SKM-1 treated with dmso at 0.1 percent for 144 hours (cell line): ENCODE results near the gene ALX4.

Source experiments
- DNase-seq: peaks from one replicate; lab custom pipeline; 2025; ENCODE audit not compliant: unreplicated experiment; lab: John Stamatoyannopoulos, UW

The ALX4 gene

GRCh38 chr11:44316659-44317240, 6.8 kb upstream of the ALX4 start:
- DNase-seq, result no peak

- DNase-seq, result no peak
These were observed 6.2 kb upstream of the ALX4 start for GRCh38 chr11:44315947-44316658.

DNA sequence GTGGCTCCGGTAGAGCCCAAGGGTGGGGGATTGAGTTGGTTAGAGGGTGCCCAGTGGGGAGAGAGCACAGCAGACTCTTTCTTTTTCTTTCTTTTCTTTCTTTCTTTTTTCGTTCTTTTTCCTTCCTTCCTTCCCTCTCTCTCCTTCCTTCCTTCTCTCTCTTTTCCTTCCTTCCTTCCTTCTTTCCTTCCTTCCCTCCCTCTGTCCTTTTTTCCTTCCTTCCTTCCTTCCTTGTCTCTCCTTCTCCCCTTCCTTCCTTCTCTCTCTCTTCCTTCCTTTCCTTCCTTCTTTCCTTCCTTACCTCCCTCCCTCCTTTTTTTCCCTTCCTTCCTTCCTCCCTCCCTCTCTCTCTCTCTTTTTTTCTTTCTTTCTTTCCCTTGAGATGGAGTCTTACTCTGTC, 4.8 kb upstream of the ALX4 start:
- DNase-seq, result no peak

DNA sequence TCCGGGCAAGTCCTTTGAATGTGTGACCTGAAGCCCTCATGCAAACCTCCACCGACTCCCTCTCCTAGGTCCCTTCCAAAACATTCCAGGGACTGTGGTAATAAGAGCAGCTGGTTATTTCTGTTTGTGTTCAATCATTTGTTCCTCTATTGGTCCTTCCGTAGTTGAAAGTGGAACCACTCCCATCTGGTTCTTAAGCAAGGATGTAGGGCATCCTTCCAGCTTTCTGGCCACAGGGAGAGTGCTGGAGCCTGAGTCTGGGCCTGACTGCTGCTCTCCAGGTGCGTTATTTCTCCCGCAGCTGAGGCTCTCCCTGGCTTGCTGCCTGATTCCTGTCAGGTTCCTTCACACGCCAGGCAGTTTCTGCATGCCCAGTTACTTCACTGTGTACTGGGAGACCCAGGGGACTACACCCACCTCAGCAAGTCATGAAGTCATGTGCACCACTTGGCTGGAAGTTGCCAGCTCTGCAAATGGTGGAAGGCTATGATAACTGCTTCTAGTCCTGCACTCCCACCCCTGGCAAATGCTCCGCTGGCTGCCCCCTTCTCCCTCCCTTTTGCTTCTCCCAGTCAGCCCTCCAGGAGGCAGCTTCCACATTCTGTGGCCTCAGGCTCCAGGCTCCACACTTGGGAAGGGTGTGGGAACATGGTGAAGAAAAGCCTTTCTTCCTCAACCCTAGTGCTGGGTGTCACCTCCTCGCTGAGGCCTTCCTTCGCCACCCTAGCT, 4.0 kb upstream of the ALX4 start:
- DNase-seq, result no peak

GRCh38 chr11:44312876-44313275, 2.9 kb upstream of the ALX4 start:
- no peak for DNase-seq

DNA sequence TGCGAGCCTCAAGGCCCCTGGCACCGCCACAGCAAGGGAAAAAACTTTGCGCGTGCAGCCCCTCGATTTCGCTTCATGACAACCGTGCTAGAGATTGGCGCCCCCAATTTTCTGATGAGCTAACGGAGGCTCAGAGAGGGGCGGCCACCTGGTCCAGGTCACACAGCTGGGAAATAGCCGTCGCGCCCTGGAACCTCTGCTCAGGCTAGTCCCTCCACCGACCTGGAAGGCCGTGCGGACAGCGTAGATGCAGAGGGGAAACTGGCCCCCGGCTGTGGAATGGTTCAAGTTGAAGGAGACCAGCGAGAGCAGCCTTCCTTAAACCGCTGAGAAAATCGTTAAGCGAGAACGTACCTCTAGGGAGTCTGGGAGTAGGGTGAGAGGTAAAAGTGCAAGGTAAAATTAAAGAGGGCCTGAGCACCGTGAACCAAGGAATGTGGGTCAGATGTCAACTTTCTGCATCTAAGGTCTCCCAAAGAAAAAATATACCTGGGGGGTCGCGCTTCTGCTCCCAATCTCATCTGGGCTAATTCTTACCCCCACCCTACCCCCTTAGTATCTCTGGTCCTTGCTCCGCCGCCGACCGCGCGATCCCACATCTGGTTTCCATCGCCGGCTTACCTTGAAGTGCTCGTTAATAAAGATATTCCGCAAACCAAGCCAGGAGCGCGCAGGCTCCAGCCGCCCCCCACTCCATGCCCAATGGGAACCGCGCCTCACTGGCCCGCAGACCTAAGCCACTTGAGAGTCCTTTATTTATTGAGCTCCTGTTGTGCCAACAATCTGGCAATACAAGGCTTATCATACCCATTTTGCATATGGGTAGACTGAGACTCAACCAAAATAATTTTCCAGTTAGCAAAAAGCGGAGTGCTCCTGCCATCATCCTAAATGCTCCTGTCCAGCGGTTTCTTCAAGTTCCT, 1.7 kb upstream of the ALX4 start:
- DNase-seq, result no peak

DNA sequence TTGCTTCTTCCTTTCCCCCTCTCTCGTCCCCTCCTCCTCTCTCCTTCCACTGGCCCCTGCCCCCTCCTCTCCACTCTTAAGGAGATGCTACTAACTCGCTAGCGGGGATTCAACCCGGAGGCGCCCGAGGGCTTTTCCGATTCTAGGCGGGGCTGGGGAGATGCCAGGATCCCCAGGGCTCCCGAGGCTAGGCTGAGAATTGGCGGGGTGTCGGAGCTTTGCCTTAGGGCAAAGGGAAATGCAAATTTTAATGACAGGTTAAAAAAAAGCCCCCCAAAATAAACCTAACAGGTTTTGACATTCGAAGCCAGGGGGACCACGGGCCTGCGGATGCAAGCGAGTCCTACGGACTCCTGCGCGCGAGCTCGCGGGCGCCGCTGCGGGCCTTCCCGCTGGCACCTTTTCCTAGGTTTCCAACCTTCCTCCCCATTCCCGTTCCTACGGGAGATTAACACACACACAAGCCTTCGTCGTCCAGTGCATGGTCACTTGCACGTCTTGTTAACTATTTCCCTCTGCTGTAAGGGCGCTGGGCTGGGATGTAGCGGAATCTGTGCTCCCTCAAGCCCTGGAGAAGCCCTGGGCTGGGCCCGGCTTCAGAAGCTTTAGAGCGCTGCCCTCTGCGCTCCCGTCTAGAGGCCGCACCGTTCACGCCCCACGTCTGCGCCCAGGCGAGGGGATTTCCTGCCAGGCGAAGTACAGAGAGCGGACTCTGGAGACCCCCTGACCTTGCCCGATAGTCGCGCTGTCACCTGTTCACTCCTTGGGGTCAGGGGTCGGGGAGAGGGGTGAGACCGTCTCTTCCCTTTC, 729 bp upstream of the ALX4 start:
- DNase-seq, result no peak

GRCh38 chr11:44310206-44310462, 195 bp upstream of the ALX4 start:
- DNase-seq, result no peak

- no peak for DNase-seq
These were observed 939 bp downstream of the ALX4 start for GRCh38 chr11:44308923-44309477.

DNA sequence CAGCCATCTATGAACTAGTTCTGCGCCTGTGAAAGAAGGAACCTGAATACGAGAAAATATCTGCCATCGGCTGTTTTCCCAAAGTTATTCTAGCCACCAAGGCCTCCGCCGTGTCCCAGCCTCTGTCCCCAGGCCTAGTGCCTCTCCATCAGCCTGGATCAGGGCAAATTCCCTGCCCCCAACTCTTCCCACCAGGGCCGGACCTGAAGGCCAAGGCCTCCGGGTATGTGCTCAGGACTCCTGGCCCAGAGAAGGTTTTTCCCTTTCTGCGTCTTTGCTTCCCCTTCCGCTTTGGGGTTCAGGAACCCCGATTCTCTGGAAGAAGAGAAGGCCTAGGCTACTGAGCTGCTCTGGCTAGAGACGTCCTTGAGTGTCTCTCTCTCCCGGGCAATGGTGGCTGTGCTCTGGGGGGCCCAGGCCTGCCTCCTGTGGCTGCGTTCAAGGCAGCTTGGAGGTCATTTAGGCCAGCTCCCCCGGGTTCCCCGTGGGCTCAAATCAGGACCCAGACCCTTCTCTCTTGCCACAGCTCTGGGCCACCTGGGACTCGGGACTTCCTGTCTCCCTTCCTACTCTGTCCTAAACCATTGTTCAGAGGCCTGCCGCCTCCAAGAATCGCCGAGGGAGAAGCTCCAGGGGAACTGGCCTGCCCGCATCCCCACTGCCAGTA, 1.6 kb downstream of the ALX4 start:
- DNase-seq, result no peak

DNA sequence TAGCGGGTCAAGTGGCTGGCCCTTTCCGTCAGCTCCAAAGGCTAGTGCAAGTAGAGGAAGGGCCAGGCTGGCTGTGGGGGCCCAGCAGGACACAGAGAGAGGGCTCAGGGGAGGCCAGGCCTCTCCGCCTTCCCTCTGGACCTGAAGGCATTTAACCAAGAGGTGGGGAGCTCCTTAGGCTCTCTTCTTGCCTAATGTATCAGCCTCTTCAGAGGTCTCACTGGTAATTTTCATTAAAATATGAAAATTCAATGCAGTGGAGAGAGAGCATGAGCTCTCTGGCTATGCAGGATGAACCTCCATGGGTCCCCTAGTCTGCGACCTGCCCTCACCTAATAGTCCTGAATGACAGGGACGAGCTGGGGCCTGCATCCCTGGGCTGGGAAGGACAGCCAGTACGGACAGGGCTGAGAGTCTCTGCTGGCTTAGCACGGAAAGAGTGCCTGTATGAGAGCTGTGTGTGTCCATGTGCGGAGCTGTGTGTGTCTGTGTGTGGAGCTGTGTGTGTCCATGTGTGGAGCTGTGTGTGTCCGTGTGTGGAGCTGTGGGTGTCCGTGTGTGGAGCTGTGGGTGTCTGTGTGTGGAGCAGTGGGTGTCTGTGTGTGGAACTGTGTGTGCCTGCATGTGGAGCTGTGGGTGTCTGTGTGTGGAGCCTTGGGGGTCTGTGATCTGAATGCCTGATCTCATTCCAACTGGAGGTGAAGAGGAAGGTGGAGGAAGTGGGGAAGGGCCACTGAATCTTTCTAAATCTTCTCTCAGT, 2.4 kb downstream of the ALX4 start:
- no peak for DNase-seq

GRCh38 chr11:44306918-44307244, 3.1 kb downstream of the ALX4 start:
- no peak for DNase-seq

- DNase-seq, result no peak
These were observed 3.7 kb downstream of the ALX4 start for GRCh38 chr11:44306052-44306917.

- no peak for DNase-seq
These were observed 4.4 kb downstream of the ALX4 start for GRCh38 chr11:44305470-44306051.

DNA sequence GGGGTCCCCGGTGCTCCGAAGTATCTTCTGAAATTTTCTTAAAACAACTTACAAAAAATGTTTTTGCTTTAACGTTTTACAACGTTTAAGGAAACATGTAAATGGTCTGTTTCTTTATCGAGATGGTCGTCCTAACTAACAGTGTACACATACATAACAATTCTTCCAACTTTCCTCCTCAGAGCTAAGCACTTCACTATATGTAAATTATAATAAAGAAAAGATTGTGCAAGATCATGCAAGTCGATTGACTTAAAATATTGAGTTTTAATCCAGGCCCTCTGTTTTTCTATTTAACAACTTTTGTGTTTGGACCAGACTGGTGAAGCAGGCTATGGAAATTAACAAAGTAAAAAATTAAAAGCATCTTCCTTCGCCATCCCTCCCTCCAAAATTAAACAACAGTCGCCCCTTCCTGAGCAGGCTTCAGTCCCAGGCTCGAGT, 4.9 kb downstream of the ALX4 start:
- DNase-seq, result no peak

DNA sequence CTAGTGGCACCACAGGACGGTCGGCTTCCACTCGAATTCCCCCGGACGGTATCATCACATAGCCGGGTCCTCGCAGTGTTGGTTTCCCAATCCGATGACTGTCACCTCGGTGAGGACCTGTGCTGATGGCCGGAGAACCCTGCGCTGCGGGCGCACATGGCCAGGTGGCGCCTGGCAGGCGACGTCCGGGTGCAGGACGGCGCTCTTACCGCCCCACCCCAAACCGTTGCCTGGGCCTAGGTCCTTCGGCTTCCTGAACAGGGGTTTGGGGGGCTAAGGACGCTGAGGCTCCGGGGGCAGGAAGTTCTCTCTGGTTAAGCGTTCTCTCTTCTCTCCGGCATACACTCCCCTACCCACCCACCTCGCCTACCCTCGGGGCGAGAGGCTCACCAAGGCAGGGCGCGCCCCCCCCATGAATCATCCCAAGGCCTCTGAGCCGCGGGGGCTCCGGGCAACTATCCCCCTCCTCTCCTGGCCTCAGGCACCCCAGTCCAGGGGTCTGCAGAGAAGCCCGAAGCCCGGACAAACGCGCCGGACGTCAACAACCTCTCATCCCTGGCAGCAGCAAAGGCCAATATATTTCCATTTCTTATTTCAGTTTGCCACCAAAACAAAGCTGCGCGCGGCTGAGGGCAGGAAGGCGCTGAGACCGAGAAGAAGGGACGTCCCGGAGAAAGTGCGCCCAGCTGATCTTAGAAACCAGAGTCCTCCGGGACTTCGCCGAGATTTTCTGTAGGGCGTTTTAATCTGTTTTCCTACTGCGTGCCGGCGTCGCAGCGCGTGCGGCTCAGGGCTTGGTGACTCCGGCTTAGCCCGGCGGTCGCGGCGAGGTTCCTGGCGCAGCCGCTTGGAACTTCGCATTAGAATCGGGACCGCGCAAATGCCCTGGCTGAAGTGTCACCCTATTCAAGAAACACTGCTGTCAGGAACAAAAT, 5.6 kb downstream of the ALX4 start:
- no peak for DNase-seq

GRCh38 chr11:44303401-44303938, 6.5 kb downstream of the ALX4 start:
- DNase-seq, result no peak
